Peyer's patch (tissue), 4 donors: ENCODE results near the gene RNF220.

ENCODE experiments used
- POLR2A ChIP-seq, 2 donors: fragments of 450-650 bp; IDR thresholded peaks; one replicate each; pipeline ENCODE4 v1.5.1; 2017; ENCODE audit warnings: antibody characterized with exemption in 2 of 2, mild to moderate bottlenecking in 2 of 2, moderate library complexity in 2 of 2
- TF ChIP-seq, protein P1 (sequence below), 6 experiments: fragments of 450-650 bp in 4 of 6; fragments of 200-600 bp in 2 of 6; sonication (generic) in 1 of 6; IDR thresholded peaks; one replicate each; pipeline ENCODE4 v1.5.1; 2017 to 2019; ENCODE audit warnings: antibody characterized with exemption in 6 of 6, mild to moderate bottlenecking in 3 of 6, moderate library complexity in 1 of 6

DNA sequence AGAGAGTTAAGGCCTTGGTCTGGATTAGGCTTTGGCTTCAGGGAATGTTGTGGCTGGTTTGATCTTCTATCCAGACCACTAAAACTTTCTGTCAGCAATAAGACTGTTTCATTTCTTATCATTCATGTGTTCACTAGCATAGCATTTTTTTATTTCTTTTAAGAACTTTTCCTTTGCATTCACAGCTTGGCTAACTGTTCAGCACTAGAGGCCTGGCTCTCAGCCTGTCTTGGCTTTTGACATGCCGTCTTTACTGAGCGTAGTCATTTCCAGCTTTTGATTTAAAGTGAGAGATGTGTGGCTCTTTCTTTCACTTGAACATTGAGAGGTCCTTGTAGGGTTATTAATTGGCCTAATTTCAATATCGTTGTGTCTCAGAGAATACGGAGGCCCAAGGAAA lies 62.5 kb downstream of the RNF220 start:
- TF ChIP-seq, protein P1, sequence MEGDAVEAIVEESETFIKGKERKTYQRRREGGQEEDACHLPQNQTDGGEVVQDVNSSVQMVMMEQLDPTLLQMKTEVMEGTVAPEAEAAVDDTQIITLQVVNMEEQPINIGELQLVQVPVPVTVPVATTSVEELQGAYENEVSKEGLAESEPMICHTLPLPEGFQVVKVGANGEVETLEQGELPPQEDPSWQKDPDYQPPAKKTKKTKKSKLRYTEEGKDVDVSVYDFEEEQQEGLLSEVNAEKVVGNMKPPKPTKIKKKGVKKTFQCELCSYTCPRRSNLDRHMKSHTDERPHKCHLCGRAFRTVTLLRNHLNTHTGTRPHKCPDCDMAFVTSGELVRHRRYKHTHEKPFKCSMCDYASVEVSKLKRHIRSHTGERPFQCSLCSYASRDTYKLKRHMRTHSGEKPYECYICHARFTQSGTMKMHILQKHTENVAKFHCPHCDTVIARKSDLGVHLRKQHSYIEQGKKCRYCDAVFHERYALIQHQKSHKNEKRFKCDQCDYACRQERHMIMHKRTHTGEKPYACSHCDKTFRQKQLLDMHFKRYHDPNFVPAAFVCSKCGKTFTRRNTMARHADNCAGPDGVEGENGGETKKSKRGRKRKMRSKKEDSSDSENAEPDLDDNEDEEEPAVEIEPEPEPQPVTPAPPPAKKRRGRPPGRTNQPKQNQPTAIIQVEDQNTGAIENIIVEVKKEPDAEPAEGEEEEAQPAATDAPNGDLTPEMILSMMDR (IDR thresholded peaks at IDR 0.05) = no peak
- TF ChIP-seq POLR2A (IDR thresholded peaks at IDR 0.05) = no peak
